B cell (primary cell): ENCODE measurements around the gene IFT43.

Experiments used
- EZH2 ChIP-seq: IDR thresholded peaks from 2 replicates; pipeline ENCODE4 v1.6.1; 2012; ENCODE audit warnings: borderline replicate concordance, low read depth, mild to moderate bottlenecking, moderate library complexity, low read length; ENCODE audit not compliant: insufficient read depth, poor library complexity, severe bottlenecking
- TF ChIP-seq, protein P1 (sequence below): fragments of 200-600 bp; IDR thresholded peaks from one replicate; pipeline ENCODE4 v1.8.0; 2022; ENCODE audit warnings: antibody characterized with exemption, mild to moderate bottlenecking

DNA sequence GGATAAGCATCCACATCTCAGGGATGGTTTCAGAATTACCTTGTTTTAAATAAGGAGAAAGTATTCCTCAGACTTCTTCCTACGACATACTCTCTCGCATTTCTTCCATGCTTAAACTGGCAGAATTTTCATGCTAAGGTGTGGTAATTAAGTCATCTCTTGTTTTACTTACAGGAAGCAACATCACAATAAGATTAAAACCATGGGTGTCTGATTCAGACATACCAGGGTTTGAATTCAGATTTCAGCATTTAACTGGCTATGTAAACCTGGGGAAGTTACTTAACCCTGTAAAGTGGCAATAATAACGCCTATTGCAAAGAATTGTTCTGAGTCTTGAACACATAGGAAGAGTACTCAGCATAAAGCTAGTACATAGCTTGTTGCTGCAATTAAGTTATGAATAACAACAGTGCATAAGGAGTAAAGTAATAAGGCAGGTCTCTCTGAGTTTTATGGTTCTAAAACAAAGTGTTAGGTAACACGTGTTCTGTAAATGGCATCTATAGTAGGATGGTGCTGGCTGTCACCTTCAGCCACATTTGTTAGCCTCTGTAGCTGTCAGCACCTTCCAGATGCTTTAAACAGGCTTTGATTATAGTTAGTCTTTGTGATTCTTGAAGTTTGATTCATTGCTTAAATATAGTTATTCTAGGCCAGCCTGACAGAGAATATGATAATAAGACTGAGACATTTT, 38.8 kb downstream of the IFT43 start:
- TF ChIP-seq, protein P1, sequence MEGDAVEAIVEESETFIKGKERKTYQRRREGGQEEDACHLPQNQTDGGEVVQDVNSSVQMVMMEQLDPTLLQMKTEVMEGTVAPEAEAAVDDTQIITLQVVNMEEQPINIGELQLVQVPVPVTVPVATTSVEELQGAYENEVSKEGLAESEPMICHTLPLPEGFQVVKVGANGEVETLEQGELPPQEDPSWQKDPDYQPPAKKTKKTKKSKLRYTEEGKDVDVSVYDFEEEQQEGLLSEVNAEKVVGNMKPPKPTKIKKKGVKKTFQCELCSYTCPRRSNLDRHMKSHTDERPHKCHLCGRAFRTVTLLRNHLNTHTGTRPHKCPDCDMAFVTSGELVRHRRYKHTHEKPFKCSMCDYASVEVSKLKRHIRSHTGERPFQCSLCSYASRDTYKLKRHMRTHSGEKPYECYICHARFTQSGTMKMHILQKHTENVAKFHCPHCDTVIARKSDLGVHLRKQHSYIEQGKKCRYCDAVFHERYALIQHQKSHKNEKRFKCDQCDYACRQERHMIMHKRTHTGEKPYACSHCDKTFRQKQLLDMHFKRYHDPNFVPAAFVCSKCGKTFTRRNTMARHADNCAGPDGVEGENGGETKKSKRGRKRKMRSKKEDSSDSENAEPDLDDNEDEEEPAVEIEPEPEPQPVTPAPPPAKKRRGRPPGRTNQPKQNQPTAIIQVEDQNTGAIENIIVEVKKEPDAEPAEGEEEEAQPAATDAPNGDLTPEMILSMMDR, result no peak
- TF ChIP-seq EZH2, result no peak
